TTC549 (cell line): ENCODE data around the gene POLR1D.
"Not testable (repeated sequence)": the region's sequence is repeated elsewhere in the genome, so short reads cannot be mapped to it uniquely, and the experiment has no call there.

Experiments used
- FAIRE-seq: peaks from 2 replicates; lab custom pipeline; 2012; peaks lifted over from hg19 to GRCh38; lab: Jason Lieb, UNC

The POLR1D gene

DNA sequence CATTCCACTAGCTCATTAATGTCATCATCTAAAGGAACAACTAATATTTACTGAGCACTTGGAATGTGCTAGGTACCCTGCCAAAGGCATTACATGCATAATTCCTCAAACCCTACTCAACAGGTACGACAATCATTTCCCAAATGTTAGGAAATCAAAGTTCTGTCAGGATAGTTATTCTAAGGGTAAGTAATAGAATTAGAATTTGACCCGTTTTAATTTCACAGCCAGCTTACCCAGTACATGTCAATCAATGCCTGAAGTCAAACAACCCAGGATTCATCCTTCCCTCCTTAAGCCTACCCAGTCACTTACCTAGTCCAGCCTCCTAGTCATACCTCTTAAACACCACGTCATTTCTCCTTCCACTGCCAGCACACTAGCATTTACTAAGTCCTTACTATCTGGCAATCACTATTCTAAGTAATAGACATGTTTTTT, 3.8 kb upstream of the POLR1D start:
- no peak for FAIRE-seq

DNA sequence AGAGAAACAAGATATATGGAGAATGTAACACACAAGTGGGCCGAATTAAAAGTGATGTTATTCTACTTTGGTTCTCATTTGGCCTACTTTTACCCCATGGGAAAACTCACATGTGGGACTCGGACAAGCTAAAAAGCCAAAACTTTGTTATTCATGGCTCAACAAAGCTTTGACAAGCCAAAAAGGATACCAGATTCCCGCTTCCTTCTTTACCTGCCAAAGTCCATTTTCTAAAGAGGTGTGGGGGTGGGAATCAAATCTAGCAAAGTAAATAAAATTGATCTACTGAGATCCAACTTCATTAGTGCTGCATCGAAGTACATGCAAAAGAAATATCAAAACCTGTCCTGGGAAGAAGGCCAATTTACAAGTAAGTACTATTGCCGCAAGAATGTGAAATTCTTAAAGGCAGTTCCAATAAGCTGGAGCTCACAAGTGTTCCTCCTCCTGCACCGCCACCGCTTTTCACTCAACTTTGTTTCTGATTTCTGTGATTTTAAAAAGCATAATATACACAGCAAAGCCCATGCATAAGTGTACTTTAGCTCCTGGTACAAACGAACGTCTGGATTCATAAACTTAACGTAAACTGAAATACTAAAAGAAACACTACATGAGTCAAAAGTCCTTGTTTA, 2.5 kb upstream of the POLR1D start:
- FAIRE-seq = no peak

DNA sequence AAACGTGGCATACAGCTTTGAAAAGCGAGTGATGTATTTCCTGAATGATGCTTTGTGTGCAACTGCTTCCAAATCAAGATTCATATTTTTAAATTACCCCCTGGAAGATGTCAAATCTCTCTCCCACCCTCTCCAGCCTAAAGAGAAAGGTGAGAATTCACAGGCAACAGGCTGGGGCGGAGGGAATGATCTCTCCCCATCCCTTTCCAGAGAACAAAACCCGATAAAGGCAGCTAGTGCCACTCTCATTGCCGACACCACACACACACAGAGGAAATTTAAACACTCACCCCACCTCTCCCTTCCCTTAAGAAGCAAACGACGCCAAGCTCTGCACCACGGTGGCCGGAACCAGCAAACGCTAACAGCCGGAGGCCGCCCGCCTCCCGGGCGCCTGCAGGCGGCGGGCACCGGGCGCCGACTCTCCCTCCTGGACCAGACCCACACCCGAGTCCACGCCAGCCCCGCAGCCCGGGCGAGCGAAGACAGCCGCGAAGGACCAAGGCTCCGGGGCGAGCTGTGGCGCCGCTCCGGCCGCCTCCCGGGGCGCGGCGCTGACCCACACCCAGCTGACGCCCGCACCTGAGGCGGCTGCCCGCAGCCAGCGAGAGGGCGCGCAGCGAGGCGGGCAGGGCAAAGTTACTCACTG, 1.8 kb upstream of the POLR1D start:
- no peak for FAIRE-seq

DNA sequence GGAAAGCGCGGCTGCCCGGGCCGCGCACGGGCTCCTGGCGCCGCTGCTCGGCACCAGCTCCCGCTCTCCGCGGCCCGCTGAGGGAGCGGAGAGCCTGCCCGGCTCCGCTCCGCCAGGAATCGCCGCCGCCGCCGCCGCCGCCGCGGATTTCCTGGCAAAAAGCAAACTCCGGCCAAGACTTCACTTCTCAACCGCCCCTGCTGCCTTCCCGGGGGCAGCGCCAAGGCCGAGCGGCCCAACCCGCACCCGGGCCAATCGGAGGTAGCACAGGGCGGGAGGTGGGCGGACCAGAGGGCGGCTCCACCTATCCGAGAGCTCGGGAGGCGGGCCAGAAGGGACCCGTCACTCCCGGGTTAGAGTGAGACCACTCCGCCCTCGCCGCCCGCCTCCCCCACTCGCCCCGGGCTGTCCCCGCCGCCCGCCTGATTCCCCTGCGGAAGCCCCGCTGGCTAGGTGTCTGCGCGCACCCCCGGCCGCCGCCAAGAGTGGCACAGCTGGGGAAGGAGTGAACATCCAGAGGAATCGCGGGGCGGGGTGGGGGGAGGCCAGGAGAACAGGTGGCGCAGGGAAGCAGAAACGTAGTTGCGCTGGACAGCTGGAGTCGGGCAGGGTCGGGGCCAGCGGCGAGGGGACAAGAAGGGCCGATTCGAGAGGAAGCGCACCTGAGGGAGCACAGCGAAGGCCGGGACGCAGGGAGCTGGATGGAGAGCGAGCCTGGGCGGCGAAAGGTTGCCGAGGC, 1.1 kb upstream of the POLR1D start, which contains the start of gene LNX2:
Gene LNX2 (minus strand): TSS at position 153 of the 739 bp plus-strand sequence. CDS start 38,826 bp downstream, outside the sequence.
- peak; percentile 32 for FAIRE-seq

DNA sequence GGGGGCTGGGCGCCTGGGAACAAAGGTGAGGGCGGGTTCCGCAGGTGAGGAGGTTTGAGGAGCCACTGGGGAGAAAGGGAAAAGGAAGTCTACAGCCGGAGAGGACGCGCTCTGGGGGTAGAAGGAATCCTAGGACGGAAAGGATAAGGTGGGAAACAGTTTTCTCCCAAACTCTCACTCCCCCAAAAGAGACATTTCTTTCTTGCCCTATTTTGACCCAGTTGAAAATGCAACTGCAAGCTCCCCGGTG, 651 bp upstream of the POLR1D start:
- FAIRE-seq = no peak

DNA sequence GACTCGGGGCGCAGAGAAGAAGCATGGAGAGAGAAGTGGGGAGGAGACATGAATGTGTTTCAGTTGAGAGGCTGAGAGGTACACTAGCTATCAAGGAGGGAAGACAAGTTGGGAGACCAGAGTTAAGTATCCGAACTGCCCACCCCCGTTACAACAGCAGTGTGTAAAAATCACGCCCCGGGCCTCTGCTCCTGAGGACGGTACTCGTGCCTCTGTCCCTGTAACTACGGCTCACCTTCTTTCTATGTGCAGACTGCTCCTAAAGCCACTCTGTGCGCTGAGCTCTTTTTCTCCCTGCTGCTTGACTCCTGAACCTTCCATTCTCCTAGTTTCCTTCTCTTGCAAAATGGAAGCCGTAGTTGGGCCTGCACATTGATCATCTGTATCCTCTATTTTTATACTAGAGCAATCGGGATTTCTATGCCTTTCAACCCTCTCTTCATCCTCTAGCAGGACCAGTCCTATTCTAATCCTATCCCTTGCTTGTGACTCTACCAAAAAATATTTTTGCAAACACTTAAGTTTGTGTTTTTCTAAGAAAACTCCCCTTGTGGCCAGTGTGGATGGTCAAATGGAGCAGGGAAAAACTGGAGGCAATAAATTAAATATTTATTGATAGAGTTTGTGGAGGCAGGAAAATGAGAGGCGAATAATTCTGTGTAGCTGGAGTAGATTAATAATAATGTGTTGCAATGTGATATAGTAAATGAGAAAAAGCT, 569 bp downstream of the POLR1D start:
- no peak for FAIRE-seq

DNA sequence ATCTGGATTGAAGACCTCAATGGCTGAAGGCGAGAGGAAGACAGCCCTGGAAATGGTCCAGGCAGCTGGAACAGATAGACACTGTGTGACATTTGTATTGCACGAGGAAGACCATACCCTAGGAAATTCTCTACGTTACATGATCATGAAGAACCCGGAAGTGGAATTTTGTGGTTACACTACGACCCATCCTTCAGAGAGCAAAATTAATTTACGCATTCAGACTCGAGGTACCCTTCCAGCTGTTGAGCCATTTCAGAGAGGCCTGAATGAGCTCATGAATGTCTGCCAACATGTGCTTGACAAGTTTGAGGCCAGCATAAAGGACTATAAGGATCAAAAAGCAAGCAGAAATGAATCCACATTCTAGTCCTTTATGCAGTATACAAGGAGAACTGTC, 1.2 kb downstream of the POLR1D start:
- no peak for FAIRE-seq

DNA sequence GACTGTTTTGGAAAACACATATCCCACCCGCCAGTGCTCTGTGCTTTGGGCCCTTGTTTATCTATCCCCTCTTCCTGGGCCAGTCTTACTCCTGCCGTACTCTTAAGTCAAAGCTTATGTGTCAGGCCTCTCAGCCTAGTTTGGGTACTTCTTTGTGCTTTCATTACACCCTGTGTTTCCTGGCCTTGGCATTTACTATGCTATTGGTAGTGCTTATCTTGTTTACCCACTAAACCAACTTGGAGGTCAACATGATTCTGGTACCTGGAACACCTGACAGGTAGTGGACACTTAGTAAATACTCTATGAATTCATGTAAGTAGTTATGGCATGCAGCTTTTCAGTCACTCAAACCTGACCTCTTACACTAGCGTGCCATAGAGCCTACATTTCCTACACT, 2.4 kb downstream of the POLR1D start:
- no peak for FAIRE-seq

DNA sequence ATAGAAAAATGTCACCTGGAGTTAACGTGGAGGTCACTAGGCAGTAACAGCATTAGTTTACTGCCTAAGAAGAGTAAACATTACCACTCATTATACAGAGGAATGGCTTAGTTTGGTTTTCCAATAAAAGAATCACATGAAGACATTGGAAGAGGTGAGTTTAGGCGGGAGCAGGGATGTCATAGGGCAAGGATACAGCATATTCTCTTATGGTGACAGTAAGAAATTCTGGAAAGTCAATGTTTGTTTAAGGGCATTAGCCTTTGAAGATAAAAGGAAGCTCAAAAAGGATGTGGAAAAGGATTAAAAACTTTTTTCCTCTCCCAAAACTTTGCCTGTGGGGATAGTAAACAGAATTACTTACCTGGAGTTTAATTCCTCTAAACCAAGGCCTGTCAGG, 4.1 kb downstream of the POLR1D start:
- no peak for FAIRE-seq

DNA sequence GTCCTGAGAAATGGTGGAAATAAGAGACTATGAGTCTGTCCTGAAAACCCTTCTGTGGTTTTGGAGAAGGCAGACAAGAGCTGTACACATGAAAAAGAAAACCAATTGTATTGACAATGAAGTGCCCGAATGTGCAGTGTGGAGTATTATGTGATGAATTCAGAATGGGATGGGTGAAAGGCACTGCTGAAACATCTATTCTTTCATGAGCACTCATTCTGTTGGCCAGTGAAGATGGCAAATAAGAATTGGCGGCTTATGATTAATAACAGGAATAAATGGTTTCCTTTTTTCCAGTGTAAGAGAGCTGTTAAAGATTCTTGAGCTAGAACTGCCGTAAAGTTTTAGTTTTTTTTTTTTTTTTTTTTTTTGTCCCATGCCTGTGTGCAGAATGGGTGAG, 5.7 kb downstream of the POLR1D start:
- FAIRE-seq = no peak

DNA sequence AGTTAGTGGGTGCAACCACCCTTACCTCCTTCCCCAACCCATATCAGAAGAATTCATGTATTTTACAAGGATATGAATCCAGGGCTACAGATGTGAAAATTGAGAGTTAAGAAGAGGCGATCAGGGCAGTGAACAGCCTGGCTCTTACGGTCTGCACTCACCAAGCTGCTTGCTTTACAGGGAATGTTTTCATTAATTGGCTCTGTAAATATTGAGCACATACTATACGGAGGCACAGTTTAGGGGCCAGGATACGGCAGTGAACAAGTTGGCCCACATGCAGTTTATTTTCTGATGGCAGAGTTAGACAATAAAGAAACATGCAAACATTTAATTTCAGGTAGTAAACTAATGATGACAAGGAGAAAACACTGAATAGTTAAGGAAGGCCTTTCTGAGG, 6.4 kb downstream of the POLR1D start:
- no peak for FAIRE-seq

DNA sequence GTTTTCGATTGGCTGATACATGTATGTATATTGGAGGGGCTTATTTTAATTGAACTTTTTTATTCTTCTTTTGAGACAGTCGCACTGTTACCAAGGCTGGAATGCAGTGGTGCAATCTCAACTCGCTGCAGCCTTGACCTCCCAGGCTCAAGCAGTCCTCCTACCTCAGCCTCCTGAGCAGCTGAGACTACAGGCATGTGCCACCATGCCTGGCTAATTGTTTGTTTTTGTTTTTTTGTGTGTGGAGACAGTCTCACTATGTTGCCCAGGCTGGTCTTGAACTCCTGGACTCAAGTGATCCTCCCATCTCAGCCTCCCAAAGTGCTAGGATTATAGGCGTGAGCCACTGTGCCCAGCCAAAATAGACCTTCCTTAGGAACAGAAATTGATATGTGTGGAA, 7.1 kb downstream of the POLR1D start:
- FAIRE-seq = not testable (repeated sequence)

DNA sequence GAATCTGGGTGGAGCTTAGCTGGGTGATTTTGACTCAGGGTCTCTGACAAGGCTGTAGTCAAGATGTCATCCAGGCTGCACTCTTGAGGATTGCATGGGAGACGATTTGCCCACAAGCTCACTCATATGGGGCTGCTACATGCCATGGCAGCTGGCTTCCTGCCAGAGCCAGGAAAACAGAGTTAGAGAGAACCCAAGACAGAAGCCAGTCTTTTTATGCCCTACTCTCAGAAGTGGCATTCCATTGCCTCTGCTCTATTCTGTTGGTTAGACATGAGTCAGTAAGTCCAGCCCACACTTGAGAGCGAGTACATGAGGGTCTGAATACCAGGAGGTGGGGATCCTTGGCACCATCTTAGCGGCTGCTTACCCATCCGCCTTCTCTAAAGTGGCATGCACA, 9.5 kb downstream of the POLR1D start:
- FAIRE-seq = no peak

DNA sequence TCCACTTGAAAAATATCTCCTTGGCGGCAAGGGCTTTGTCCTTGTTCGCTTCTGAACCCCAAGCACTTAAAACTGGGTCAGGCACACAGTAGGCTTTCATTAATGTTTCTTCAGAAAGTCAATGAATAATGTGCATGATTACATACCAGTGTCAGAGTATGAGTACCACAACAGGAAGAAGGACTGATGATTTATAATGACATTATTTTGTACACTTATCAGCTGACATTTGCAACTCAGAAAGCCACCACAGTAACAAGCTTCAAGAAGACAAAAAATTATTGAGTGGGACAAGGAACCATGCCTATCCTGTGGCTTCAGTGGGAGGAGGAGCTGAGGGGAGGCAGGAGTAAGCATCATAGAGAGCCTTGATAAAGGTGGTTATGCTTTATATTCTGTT, 10.0 kb downstream of the POLR1D start:
- FAIRE-seq = no peak

DNA sequence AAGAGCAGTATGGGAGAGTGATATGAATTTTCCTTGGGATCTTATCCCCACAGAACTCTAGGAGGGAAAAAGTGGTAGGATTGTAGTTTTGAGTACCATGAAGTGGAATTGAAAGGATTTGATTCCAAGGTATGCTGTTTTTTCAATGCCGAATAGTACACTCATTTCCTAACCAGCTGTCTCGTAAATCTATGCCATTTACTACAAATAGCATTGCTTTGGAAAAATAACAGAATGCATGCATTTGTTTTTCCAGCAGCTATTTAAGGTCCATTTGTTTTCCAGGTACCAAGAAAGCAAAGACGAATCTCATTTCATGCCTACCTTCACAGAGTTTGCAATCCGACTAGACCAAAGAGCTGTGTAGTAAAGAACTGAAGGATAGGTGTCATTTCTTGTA, 10.5 kb downstream of the POLR1D start:
- FAIRE-seq = no peak

DNA sequence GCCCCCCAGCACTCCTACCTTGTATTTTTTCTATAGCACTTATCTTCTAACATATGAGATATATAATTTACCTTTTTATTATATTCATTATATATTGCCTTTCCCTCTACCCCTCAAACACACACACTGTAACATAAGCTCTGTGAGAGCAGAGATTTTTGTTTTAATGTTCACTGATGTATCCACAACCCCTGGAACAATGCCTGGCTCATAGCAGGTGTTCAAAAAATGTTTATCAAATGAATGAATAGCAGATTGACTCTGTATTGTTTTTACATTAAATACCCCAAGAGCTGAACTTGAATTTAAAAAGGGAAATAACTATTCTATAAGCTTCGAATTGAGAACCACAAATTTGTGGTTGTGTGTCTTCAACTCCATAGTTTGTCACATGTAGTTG, 11.0 kb downstream of the POLR1D start:
- FAIRE-seq = no peak

DNA sequence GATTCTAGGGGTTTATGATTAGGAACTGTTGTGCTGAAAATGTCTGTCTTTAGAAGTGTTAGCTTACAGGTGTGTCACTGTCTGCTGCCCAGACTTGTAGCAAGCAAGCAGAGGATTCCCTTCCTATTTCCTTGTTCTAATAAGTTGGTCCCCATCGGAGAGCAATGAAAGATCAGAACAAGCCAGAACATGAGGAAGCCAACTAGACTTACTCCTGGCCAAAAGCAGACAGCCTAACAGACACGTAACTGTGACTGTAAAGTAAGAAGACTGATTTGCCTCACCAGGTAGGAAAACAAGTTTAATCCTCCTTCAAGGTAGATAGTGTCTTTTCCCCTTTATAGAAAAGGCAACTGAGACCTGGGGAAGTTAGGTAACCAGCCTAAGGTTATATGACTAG, 12.5 kb downstream of the POLR1D start:
- no peak for FAIRE-seq

DNA sequence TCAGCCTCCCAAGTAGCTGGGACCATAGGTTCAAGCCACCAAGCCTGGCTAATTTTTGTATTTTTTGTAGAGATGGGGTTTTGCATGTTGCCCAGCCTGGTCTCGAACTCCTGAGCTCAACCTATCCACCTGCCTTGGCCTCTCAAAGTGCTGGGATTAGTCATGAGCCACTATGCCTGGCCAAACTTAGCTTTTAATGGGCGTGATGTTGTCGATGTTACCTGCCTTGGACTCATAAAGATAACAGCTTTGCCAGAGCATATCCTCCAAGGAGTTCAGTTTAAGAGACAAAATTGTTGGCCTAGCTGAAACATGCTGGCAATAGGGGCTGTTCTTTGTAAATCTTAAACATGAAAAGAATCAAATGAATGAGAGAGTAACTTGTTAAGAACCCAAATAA, 13.1 kb downstream of the POLR1D start:
- no peak for FAIRE-seq

DNA sequence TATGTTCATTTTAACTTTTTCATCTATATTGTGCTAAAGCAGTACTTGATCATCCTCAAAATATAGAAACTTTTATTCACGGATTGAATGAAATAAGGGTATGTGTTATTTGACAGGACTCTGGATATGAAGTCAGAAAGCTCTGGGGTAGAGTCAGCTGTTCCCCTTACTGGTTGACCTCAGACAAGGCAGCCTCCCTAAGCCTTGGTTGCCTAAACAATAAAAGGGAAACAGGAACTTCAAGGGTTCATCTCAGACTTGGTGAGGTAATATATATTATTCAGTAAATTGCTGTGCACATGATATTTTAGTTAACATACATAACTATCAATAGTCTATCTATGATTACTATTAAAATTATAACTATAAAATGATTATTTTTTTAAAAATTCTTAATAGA, 13.6 kb downstream of the POLR1D start:
- FAIRE-seq = no peak

DNA sequence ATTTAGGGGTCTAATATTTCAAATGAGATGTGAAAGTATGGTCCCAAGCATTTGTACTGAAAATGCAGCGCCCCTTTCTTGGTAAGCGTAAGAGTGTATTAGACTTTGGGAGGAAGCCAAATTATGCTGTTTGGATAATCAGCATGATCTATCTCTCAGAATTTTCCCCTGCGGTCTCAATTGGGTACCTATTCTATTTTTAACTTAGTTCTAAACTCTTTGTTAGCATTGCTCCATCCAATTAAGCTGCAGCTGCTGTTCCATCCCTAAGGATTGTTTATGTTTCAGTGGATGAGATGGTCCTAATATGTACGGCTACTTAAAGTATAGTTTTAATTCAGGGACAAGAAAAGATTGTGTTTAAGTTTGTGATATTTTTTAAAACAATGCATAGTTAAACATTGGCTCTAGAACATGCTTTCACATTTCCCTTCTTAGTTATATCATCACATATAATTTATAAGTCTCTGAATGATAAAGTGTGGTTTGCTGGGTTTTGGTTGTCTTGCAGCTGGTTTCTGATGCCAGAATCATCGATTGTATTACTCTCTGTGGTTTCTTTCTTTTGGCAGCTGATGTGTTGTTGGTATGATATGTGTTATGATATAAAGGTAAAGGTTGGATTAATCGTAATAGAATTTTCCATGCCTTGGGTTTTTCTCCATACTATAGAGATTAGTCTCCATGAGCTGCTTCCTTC, 15.0 kb downstream of the POLR1D start:
- FAIRE-seq = no peak

DNA sequence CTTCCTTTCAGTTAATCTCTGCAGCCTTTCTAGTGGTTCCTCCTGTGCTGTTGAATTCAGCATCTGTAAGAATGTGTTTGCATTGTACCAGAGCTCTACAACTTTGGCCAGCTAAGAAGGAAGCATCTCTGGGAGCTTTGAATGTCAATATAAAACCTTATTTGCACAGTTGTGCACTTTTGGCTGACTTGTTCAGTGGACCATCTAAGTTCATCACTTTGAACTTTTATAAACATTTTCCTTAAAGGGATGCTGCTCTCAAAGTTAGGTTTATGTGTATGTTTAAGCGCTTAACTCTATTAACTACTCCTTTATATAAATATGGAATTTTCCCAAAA, 15.6 kb downstream of the POLR1D start:
- no peak for FAIRE-seq

DNA sequence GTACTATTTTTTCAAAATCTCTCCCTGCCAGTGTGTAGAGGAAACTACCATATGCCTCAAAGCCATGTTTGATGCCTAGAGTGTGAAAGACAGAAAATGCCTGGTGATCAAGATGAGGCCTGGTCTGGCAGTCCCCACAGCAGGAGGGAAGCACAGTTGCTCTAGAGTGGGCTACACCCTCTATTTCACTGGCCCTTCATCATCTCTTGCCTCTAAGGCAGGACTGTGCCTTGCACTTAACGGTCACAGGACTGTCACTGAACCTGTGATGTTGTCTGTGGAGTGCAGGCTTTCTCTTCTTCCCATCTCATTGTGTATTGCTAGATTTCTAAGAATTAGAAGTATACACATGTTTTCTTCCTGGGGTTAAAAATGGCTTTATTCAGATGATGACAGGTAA, 16.3 kb downstream of the POLR1D start:
- no peak for FAIRE-seq

DNA sequence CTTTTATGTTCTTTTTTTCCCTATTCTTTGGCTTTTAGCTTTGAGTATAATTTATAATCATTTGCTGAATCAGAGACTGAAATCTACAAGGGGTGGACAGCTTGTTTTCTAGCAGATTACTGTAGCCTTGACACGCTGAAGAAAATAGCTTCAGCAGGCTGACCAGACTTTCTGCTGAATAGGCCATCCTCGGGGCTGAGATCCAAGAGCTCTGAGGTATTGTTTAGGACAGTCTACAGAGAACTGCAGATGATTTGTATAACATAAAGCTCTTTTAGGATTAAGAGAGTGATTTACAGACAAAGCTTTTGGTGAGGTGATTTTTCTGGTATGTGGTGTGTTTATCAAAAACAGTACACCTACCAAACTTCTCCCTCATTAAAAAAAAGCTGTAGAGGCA, 16.8 kb downstream of the POLR1D start:
- no peak for FAIRE-seq
